Esophagus muscularis mucosa (tissue), 4 donors: Measurements from ENCODE around the gene APOL3.

Experiments
- EP300 ChIP-seq: sonication (generic); formaldehyde crosslinking; IDR thresholded peaks from one replicate; pipeline ENCODE4 v1.6.1; 2017; ENCODE audit warnings: antibody characterized with exemption
- POLR2A ChIP-seq: fragments of 450-650 bp; IDR thresholded peaks from one replicate; pipeline ENCODE4 v1.6.1; 2017; ENCODE audit warnings: antibody characterized with exemption, moderate library complexity, mild to moderate bottlenecking, low read depth
- TF ChIP-seq, protein P1 (sequence below), 3 experiments: fragments of 200-600 bp in 2 of 3; fragments of 450-650 bp in 1 of 3; sonication (generic) in 2 of 3; IDR thresholded peaks; one replicate each; pipeline ENCODE4 v1.5.1; 2017 to 2019; ENCODE audit warnings: antibody characterized with exemption in 3 of 3, mild to moderate bottlenecking in 2 of 3, moderate library complexity in 1 of 3

- TF ChIP-seq, protein P1, sequence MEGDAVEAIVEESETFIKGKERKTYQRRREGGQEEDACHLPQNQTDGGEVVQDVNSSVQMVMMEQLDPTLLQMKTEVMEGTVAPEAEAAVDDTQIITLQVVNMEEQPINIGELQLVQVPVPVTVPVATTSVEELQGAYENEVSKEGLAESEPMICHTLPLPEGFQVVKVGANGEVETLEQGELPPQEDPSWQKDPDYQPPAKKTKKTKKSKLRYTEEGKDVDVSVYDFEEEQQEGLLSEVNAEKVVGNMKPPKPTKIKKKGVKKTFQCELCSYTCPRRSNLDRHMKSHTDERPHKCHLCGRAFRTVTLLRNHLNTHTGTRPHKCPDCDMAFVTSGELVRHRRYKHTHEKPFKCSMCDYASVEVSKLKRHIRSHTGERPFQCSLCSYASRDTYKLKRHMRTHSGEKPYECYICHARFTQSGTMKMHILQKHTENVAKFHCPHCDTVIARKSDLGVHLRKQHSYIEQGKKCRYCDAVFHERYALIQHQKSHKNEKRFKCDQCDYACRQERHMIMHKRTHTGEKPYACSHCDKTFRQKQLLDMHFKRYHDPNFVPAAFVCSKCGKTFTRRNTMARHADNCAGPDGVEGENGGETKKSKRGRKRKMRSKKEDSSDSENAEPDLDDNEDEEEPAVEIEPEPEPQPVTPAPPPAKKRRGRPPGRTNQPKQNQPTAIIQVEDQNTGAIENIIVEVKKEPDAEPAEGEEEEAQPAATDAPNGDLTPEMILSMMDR (IDR thresholded peaks at IDR 0.05): no peak
- TF ChIP-seq EP300: no peak
- TF ChIP-seq POLR2A: no peak
Measured at GRCh38 chr22:36134182-36134581, 26.4 kb downstream of the APOL3 start.
